Heart left ventricle (tissue), 16 donors: ENCODE measurements around the gene ECI1. TPM values are rescaled to one million over a fixed set of nuclear protein-coding genes. Genes with fewer than 3 reads are reported as not detected.

ENCODE experiments used
- ATAC-seq, 4 donors: fragments of 200-7000 bp; cut with Tn5 transposase; one replicate each; pipeline ENCODE4 v1.9.1; 2020 to 2022; ENCODE audit warnings: moderate library complexity in 4 of 4, mild to moderate bottlenecking in 3 of 4, moderate number of reproducible peaks in 1 of 4
- DNase-seq, 5 donors: peaks; one replicate each; pipeline ENCODE4 v3.0.0-alpha.2; 2020
- H3K27ac ChIP-seq, 12 donors: fragments of 200-600 bp; sonication (generic) in 4 of 12; one replicate each; pipeline versions ENCODE4 v1.5.0 to v1.8.0; 2016 to 2022; ENCODE audit warnings: mild to moderate bottlenecking in 2 of 12
- H3K27me3 ChIP-seq, 9 donors: fragments of 200-600 bp; sonication (generic) in 2 of 9; one replicate each; pipeline versions ENCODE4 v1.5.1 to v1.8.0; 2016 to 2022; ENCODE audit warnings: mild to moderate bottlenecking in 3 of 9
- H3K36me3 ChIP-seq, 9 donors: fragments of 200-600 bp; sonication (generic) in 2 of 9; one replicate each; pipeline versions ENCODE4 v1.5.0 to v1.8.0; 2018 to 2022; ENCODE audit warnings: mild to moderate bottlenecking in 2 of 9
- H3K4me1 ChIP-seq, 12 donors: fragments of 200-600 bp; sonication (generic) in 4 of 12; one replicate each; pipeline versions ENCODE4 v1.5.0 to v1.8.0; 2016 to 2022; ENCODE audit warnings: mild to moderate bottlenecking in 3 of 12
- H3K4me3 ChIP-seq, 12 donors: fragments of 200-600 bp; sonication (generic) in 4 of 12; one replicate each; pipeline versions ENCODE4 v1.5.0 to v1.8.0; 2017 to 2022; ENCODE audit warnings: mild to moderate bottlenecking in 9 of 12, moderate library complexity in 4 of 12
- H3K9me3 ChIP-seq, 12 donors: fragments of 200-600 bp; sonication (generic) in 4 of 12; one replicate each; pipeline versions ENCODE4 v1.5.0 to v1.8.0; 2016 to 2022; ENCODE audit warnings: mild to moderate bottlenecking in 1 of 12
- POLR2A ChIP-seq, 2 donors: fragments of 450-650 bp; IDR thresholded peaks; one replicate each; pipeline ENCODE4 v1.6.1; 2017; ENCODE audit warnings: antibody characterized with exemption in 2 of 2, mild to moderate bottlenecking in 2 of 2, moderate library complexity in 2 of 2
- WGBS, 4 donors: extraction: QIAGEN DNeasy Blood & Tissue Kit in 2 of 4; methylation state at CpG; one replicate each; pipeline versions ENCODE4 v1.1.5 to v1.1.7; 2013 to 2018; 5-methylcytosine and 5-hydroxymethylcytosine counted together
- intact Hi-C, 10 donors: fragments of 100-400 bp; cut with DNase I; formaldehyde crosslinking; loops; one replicate each; pipeline versions ENCODE4 v1.11.1 to v1.14.2; 2022
- polyA plus RNA-seq, 2 donors: library from polyadenylated mRNA; stranded (reverse); fragments of 200-250 nt; gene quantifications; one replicate each; pipeline ENCODE4 v1.2.3, GENCODE V29; 2013
- total RNA-seq, 9 donors: library from RNA; depleted of rRNA in 2 of 9; stranded (reverse); fragments of >200 nt in 2 of 9; fragmentation: NEBNext Ultra II Directional in 3 of 9; extraction: Animal tissue kit (Norgen Biotek cat#: 25700) in 3 of 9; gene quantifications; one replicate each; pipeline versions ENCODE4 v1.1.0 to v1.2.4, GENCODE V29; 2016 to 2023
- TF ChIP-seq, protein P1 (sequence below), 12 donors: fragments of 200-600 bp; sonication (generic) in 4 of 12; IDR thresholded peaks; one replicate each; pipeline versions ENCODE4 v1.5.0 to v1.8.0; 2018 to 2022; ENCODE audit warnings: antibody characterized with exemption in 12 of 12, mild to moderate bottlenecking in 5 of 12
- donor health status: ischemic (EF 13 %, LVEDD 7.1; RV severe dilation, severe dysfunction).
- donor health status: healthy with polysubstance abuse.
- donor health status: DM: no; HTN: yes; CAD: no.
- donor health status: DM: no; HTN: no; CAD: no.
- donor health status: ischemic (EF 25% LVEDD 6.9; RV normal size, moderate dysfunction).
- donor health status: ischemic (EF 25% LVEDD 5.7; RV mildly dilated, moderate dysfunction).
- donor health status: healthy.
- donor health status: DM: yes; HTN: yes; CAD: no.
- donor health status: ischemic (EF 35%, LVEDD 5.7; RV mildly dilated, moderate dysfunction).
- donor health status: nonischemic (EF 11% LVEDD 7.7; RV severe dilation, severe dysfunction).
- donor health status: DM: yes; HTN: yes; CAD: no.
- donor health status: PGD.
- donor health status: ischemic (EF 29% LVEDD 5.4; RV normal size, mild dysfunction).
- donor health status: nonischemic (EF 23%, LVEDD 6.1; RV moderate dilation, normal function).

Gene ECI1
- total and polyA plus RNA-seq, 11 donors: 84.6 to 340 (median 143) TPM

DNA sequence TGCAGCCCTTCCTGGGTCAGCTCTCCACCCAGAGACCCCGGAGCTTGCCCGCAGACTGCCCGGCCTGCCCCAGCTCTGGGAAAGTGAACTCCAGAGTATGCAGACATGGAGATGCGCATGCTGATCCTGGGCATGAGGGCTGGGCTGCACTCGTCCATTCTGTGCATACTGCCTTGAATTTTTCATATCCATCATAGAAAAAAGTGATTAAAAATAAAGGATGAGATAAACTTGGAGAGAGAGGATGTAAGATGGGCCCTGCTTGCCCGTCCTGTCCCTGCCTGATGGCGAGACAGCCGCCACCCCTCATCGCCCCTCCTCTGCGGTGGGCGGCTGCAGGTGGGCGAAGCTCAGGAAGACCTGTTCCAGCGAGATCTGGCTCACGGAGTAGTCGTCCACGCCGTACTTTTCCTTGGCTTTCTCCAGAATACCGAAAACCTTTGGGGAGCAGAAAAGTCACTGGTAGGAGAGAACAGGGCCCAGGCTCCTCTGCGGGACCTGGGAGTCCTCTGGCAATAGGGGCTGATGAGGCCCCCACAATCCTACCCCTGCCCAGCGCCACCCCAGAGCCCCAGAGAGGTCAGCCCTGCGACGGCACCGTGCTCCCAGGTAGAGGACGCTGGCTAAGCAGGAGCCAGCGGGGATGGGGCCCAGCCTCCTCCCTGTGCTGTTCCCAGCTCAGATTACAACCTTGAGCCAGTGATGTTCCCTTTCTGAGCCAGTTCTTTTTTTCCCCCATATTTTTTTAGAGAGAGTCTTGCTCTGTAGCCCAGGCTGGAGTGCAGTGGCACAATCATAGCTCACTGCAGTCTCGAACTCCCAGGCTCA is 25.2 kb upstream of the ECI1 start:
- no peaks in the 10 kb centered on the region for H3K27me3 ChIP-seq
- WGBS, 4 donors: 80 to 86% (median 82%) methylated on average over 25 to 26 of the region's 26 CpGs
- H3K9me3 ChIP-seq: no peaks in the 10 kb centered on the region
- H3K27ac ChIP-seq: no peak overlapping the region
- H3K36me3 ChIP-seq: peaks cover 0 to 30% (median 4%) of the 10 kb centered on the region in 9 donors
- TF ChIP-seq POLR2A (IDR thresholded peaks at IDR 0.05): no peak
- TF ChIP-seq, protein P1, sequence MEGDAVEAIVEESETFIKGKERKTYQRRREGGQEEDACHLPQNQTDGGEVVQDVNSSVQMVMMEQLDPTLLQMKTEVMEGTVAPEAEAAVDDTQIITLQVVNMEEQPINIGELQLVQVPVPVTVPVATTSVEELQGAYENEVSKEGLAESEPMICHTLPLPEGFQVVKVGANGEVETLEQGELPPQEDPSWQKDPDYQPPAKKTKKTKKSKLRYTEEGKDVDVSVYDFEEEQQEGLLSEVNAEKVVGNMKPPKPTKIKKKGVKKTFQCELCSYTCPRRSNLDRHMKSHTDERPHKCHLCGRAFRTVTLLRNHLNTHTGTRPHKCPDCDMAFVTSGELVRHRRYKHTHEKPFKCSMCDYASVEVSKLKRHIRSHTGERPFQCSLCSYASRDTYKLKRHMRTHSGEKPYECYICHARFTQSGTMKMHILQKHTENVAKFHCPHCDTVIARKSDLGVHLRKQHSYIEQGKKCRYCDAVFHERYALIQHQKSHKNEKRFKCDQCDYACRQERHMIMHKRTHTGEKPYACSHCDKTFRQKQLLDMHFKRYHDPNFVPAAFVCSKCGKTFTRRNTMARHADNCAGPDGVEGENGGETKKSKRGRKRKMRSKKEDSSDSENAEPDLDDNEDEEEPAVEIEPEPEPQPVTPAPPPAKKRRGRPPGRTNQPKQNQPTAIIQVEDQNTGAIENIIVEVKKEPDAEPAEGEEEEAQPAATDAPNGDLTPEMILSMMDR (IDR thresholded peaks at IDR 0.05): no peak
- H3K4me3 ChIP-seq: no peak overlapping the region
- H3K4me1 ChIP-seq: peaks cover 0 to 8% (median 0%) of the 10 kb centered on the region in 12 donors
- ATAC-seq (no peak), DNase-seq (no peak)
- intact Hi-C loops: loop anchor here in 2 of 10 donors (10.0 kb wide), 2 partner anchors 48 to 228 kb away; no protein-coding TSS in a partner anchor

DNA sequence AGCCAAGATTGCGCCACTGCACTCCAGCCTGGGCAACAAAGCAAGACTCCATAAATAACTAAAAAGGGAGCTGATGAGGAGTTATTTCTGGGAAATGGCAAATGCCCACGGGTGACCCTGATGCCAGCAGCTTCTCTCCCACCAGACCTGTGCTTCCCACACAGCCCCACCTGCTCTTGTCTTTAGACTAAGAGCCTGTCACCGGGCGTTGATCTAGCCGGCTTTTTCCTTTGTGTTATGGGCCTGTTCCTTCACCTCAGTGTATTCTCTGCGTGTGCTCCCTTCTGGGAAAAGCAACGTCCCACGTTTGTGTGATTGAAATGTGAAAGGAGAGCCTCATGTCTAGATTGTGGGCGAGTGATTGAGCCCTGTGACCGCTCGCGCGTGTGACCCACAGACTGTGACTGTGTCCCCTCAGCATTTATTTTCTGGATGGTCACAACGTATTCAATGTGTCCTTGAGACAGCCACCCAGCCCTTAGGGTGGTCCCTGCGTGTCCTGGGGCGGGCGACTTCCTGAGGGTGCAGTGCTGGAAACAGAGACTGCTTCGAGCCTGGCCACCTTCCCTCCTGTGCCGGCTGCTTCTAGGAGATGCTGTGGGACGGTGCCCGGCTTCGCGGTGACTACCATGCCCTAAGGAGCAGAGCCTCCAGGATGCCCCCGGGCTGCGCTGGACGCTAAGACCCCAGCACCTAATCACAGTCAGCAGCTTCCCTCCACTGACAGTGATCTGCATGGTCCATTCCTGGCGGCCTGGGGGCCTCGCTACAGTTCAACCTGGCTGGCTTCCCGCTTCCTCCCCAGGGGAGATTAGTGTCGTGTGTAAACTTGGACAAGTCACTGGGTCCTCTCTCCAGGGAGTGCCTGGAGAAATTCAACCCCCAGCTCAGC is 24.3 kb upstream of the ECI1 start:
- TF ChIP-seq, protein P1 (IDR thresholded peaks at IDR 0.05): no peak
- TF ChIP-seq POLR2A (IDR thresholded peaks at IDR 0.05): no peak
- intact Hi-C loops: loop anchor here in 2 of 10 donors (10.0 kb wide), 2 partner anchors 49 to 229 kb away; no protein-coding TSS in a partner anchor
- WGBS, 4 donors: 75 to 88% (median 80%) methylated on average over 17 to 30 of the region's 30 CpGs
- Histone ChIP-seq H3K4me3 (no peak overlapping the region), H3K9me3 (no peaks in the 10 kb centered on the region), H3K27ac (no peak overlapping the region), H3K36me3 (peaks cover 0 to 25% (median under 1%) of the 10 kb centered on the region in 9 donors), H3K4me1 (peaks cover 0 to 8% (median 0%) of the 10 kb centered on the region in 12 donors), H3K27me3 (no peaks in the 10 kb centered on the region)
- DNase-seq: peak in 4 of 5 donors; percentile 39 to 82 (median 62)
- ATAC-seq: peak in 2 of 4 donors; percentile 3 to 10

DNA sequence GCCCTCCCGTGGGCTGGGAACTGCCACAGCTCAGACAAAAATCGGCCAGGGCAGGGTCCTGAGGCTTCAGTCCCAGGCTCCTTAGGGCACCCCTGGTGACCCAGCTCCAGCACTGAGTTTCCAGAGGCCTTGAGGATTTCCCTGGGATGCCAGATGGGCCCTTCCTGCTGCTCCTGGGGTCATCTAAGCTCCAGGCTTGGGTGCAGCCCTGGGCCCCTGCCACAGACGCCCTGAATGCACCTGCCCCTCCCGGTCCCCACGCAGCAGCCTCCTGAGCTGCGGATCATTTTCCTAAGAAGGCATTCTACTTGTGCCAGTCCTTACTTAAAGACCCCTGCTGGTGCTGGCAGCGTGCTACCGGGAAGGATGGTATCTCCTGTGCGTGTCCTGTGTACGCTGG is 22.5 kb upstream of the ECI1 start:
- ATAC-seq (no peak), DNase-seq (no peak)
- TF ChIP-seq POLR2A (IDR thresholded peaks at IDR 0.05): no peak
- intact Hi-C loops: loop anchor here in 2 of 10 donors (10.0 kb wide), 2 partner anchors 51 to 231 kb away; no protein-coding TSS in a partner anchor
- H3K4me3 ChIP-seq: no peak overlapping the region
- H3K36me3 ChIP-seq: peaks cover 0 to 16% (median 0%) of the 10 kb centered on the region in 9 donors
- 85 to 91% (median 88%) methylated on average over 6 to 10 of the region's 10 CpGs for WGBS, 4 donors
- no peaks in the 10 kb centered on the region for H3K27me3 ChIP-seq
- H3K4me1 ChIP-seq: peaks cover 3 to 23% (median 12%) of the 10 kb centered on the region in 12 donors
- H3K9me3 ChIP-seq: no peaks in the 10 kb centered on the region
- no peak overlapping the region for H3K27ac ChIP-seq

DNA sequence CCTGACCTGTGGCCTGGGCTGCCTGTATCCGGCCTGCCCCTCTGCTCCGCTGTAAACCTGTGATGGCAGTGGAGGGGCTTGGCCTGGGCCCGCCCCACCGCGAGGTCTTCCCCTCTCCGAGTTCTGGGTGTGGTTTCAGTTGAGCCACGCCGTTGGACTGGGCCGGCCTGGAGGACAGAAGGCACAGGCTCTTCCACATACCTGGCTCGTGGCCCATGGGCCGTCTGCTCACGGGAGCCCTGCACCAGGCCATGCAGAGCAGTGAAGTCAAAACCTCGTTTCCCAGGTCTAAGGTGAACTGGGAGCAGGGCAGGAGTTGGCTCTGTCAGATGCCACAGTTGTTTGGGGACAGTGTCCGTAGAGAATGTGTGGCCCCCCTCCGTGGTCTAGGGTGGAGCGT is 22.1 kb upstream of the ECI1 start:
- TF ChIP-seq, protein P1 (IDR thresholded peaks at IDR 0.05): no peak
- TF ChIP-seq POLR2A (IDR thresholded peaks at IDR 0.05): no peak
- Histone ChIP-seq H3K36me3 (peaks cover 0 to 16% (median 0%) of the 10 kb centered on the region in 9 donors), H3K27ac (no peak overlapping the region), H3K9me3 (no peaks in the 10 kb centered on the region), H3K4me3 (no peak overlapping the region), H3K4me1 (peaks cover 3 to 24% (median 13%) of the 10 kb centered on the region in 12 donors), H3K27me3 (no peaks in the 10 kb centered on the region)
- ATAC-seq: peak in 1 of 4 donors; percentile 14
- DNase-seq: no peak
- intact Hi-C loops: loop anchor here in 2 of 10 donors (10.0 kb wide), 2 partner anchors 51 to 231 kb away; no protein-coding TSS in a partner anchor
- WGBS, 4 donors: 83 to 86% (median 84%) methylated on average over 11 to 16 of the region's 16 CpGs
